H9 (cell line): ENCODE measurements around the gene AQP7. TPM values are rescaled to one million over a fixed set of nuclear protein-coding genes. Genes with fewer than 3 reads are reported as not detected.

Source experiments
- DNase-seq: peaks from one replicate; pipeline ENCODE4 v3.0.0-alpha.2; 2017
- H2AFZ ChIP-seq: one replicate; pipeline ENCODE4 v1.6.1; 2013; ENCODE audit warnings: mild to moderate bottlenecking, low read length, control low read depth, moderate library complexity
- H2AK5ac ChIP-seq: 2 replicates; pipeline ENCODE4 v1.6.1; 2013; ENCODE audit warnings: low read length, control low read depth, mixed read lengths; ENCODE audit not compliant: insufficient read length
- H2BK120ac ChIP-seq: one replicate; pipeline ENCODE4 v1.6.1; 2013; ENCODE audit warnings: low read depth, mild to moderate bottlenecking, low read length, control low read depth, inconsistent platforms; ENCODE audit not compliant: poor library complexity, severe bottlenecking
- H2BK12ac ChIP-seq: 2 replicates; pipeline ENCODE4 v1.6.1; 2013; ENCODE audit warnings: low read length, control low read depth, mixed read lengths, low read depth; ENCODE audit not compliant: insufficient read length
- H2BK15ac ChIP-seq: 2 replicates; pipeline ENCODE4 v1.6.1; 2013; ENCODE audit warnings: low read depth, low read length, control low read depth
- H2BK20ac ChIP-seq: one replicate; pipeline ENCODE4 v1.6.1; 2013; ENCODE audit warnings: low read depth, mild to moderate bottlenecking, low read length, control low read depth, inconsistent platforms; ENCODE audit not compliant: poor library complexity, severe bottlenecking
- H2BK5ac ChIP-seq: 2 replicates; pipeline ENCODE4 v1.6.1; 2013; ENCODE audit warnings: low read length, control low read depth, mixed read lengths; ENCODE audit not compliant: insufficient read length
- H3K14ac ChIP-seq: 2 replicates; pipeline ENCODE4 v1.6.1; 2013; ENCODE audit warnings: low read length, control low read depth; ENCODE audit not compliant: insufficient read depth
- H3K18ac ChIP-seq: 2 replicates; pipeline ENCODE4 v1.6.1; 2013; ENCODE audit warnings: low read depth, mild to moderate bottlenecking, mixed read lengths, low read length, control low read depth; ENCODE audit not compliant: insufficient read length
- H3K23ac ChIP-seq: 2 replicates; pipeline ENCODE4 v1.6.1; 2013; ENCODE audit warnings: low read length, control low read depth, mixed read lengths, low read depth; ENCODE audit not compliant: insufficient read length
- H3K23me2 ChIP-seq: 2 replicates; pipeline ENCODE4 v1.6.1; 2013; ENCODE audit warnings: low read depth, mild to moderate bottlenecking, mixed read lengths, low read length, control low read depth; ENCODE audit not compliant: insufficient read length, poor library complexity, severe bottlenecking
- H3K27ac ChIP-seq: 2 replicates; pipeline ENCODE4 v1.5.1; 2013; ENCODE audit warnings: low read length, control low read depth, mixed read lengths, low read depth; ENCODE audit not compliant: insufficient read length
- H3K27me3 ChIP-seq: 2 replicates; pipeline ENCODE4 v1.6.1; 2013; ENCODE audit warnings: low read length, control low read depth, inconsistent platforms; ENCODE audit not compliant: insufficient read depth
- H3K4ac ChIP-seq: 2 replicates; pipeline ENCODE4 v1.6.1; 2013; ENCODE audit warnings: low read depth, mild to moderate bottlenecking, control low read depth, inconsistent platforms, low read length, moderate library complexity
- H3K4me1 ChIP-seq: 2 replicates; pipeline ENCODE4 v1.6.1; 2013; ENCODE audit warnings: low read length, control low read depth, inconsistent platforms; ENCODE audit not compliant: insufficient read depth
- H3K4me2 ChIP-seq: 2 replicates; pipeline ENCODE4 v1.6.1; 2013; ENCODE audit warnings: low read length, control low read depth, mixed read lengths; ENCODE audit not compliant: insufficient read length, insufficient read depth
- H3K56ac ChIP-seq: 2 replicates; pipeline ENCODE4 v1.6.1; 2013; ENCODE audit warnings: low read depth, mild to moderate bottlenecking, mixed read lengths, low read length, control low read depth; ENCODE audit not compliant: insufficient read length
- H3K79me1 ChIP-seq: 2 replicates; pipeline ENCODE4 v1.6.1; 2013; ENCODE audit warnings: low read depth, mild to moderate bottlenecking, moderate library complexity, low read length, control low read depth, inconsistent platforms; ENCODE audit not compliant: insufficient read depth, poor library complexity, severe bottlenecking
- H3K79me2 ChIP-seq: 2 replicates; pipeline ENCODE4 v1.6.1; 2013; ENCODE audit warnings: low read length, control low read depth, inconsistent platforms; ENCODE audit not compliant: insufficient read depth
- H3K9ac ChIP-seq: 2 replicates; pipeline ENCODE4 v1.6.1; 2013; ENCODE audit warnings: low read length, control low read depth, mixed read lengths; ENCODE audit not compliant: insufficient read length; ENCODE audit errors: extremely low read depth
- H3K9me3 ChIP-seq: one replicate; pipeline ENCODE4 v1.6.1; 2013; ENCODE audit warnings: low read depth, low read length, inconsistent platforms; ENCODE audit not compliant: control insufficient read depth
- H3T11ph ChIP-seq: one replicate; pipeline ENCODE4 v1.6.1; 2013; ENCODE audit warnings: mild to moderate bottlenecking, low read length, control low read depth, inconsistent platforms
- H4K20me1 ChIP-seq: one replicate; pipeline ENCODE4 v1.6.1; 2013; ENCODE audit not compliant: control insufficient read depth, insufficient read length, insufficient read depth
- H4K5ac ChIP-seq: 2 replicates; pipeline ENCODE4 v1.6.1; 2013; ENCODE audit warnings: low read depth, mild to moderate bottlenecking, mixed read lengths, low read length, control low read depth; ENCODE audit not compliant: insufficient read length
- H4K8ac ChIP-seq: replicated peaks from 2 replicates; pipeline ENCODE4 v1.6.1; 2013; ENCODE audit warnings: low read length, control low read depth, mixed read lengths, low read depth; ENCODE audit not compliant: insufficient read length
- H4K91ac ChIP-seq: 2 replicates; pipeline ENCODE4 v1.6.1; 2013; ENCODE audit warnings: low read depth, mild to moderate bottlenecking, moderate library complexity, mixed read lengths, low read length, control low read depth; ENCODE audit not compliant: insufficient read length
- H3K27ac Mint-ChIP-seq, 3 experiments: 2 replicates in 2 of 3; 3 replicates in 1 of 3; pipeline ENCODE4 v1.8.0; 2020 to 2021; ENCODE audit warnings: mixed read lengths in 3 of 3, mild to moderate bottlenecking in 1 of 3, moderate library complexity in 1 of 3
- H3K27me3 Mint-ChIP-seq: 2 replicates; pipeline ENCODE4 v1.8.0; 2021; ENCODE audit warnings: low read depth, mild to moderate bottlenecking, moderate library complexity, mixed read lengths
- H3K36me3 Mint-ChIP-seq, 3 experiments: 2 replicates in 2 of 3; 3 replicates in 1 of 3; pipeline ENCODE4 v1.8.0; 2020 to 2021; ENCODE audit warnings: low read depth in 3 of 3, mixed read lengths in 3 of 3; ENCODE audit not compliant: insufficient read depth in 1 of 3
- H3K4me1 Mint-ChIP-seq, 2 experiments: 2 replicates each; pipeline ENCODE4 v1.8.0; 2020; ENCODE audit warnings: mixed read lengths in 2 of 2
- H3K4me3 Mint-ChIP-seq, 2 experiments: 2 replicates in 1 of 2; 3 replicates in 1 of 2; pipeline ENCODE4 v1.8.0; 2020 to 2021; ENCODE audit warnings: mild to moderate bottlenecking in 2 of 2, mixed read lengths in 2 of 2, moderate library complexity in 1 of 2
- H3K9me3 Mint-ChIP-seq, 2 experiments: 2 replicates in 1 of 2; 3 replicates in 1 of 2; pipeline ENCODE4 v1.8.0; 2020; ENCODE audit warnings: mild to moderate bottlenecking in 2 of 2, mixed read lengths in 2 of 2, moderate library complexity in 1 of 2
- CTCF ChIP-seq: fragments of 200-600 bp; sonication (generic); conservative IDR thresholded peaks from 3 replicates; pipeline ENCODE4 v1.8.0; 2021; ENCODE audit warnings: antibody characterized with exemption, mild to moderate bottlenecking
- WGBS: extraction: QIAGEN DNeasy Blood & Tissue Kit; methylation state at CpG from one replicate; pipeline ENCODE4 v1.1.7; 2013; ENCODE audit warnings: missing lambda C conversion rate, low lambda C conversion rate, mixed read lengths; ENCODE audit not compliant: insufficient read length; ENCODE audit errors: extremely low coverage; 5-methylcytosine and 5-hydroxymethylcytosine counted together
- total RNA-seq: library from RNA; stranded (reverse); gene quantifications from 2 replicates; pipeline ENCODE4 v1.2.1, GENCODE V29; 2021

The AQP7 gene
- total RNA-seq, 1 experiment from 2014 or later = not detected

DNA sequence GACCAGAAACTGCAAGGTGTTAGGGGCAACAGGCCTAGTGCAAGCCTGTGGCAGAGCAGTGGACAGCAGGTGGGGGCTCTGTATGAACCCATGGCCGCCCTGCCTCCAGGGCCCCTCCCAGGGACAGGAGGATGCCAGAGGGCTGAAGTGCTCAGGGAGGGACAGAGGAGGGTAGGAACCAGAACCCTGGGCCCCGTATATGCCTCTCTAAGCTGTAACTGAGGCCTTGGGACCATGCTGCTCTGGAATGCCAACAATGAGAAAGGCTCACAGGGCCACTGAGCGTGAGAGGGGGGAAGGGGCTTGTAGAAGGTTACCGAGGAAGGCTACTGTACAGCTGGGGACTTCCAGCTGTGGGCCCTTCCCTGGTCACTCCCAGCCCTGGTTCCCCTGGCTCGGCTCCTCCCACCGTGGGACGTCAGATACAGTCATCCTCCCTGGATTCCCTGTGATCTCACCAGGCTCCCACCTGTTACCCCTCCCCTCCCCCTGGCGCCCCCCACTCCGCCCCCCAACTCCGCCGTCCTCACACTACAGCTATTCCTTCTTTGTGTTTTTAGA is 21.1 kb downstream of the AQP7 start:
- no peak overlapping the region for H2AK5ac ChIP-seq
- no peak for TF ChIP-seq CTCF
- peak overlapping the region; percentile 55 for H3K18ac ChIP-seq
- Mint-ChIP-seq H3K36me3 (no peaks in the 10 kb centered on the region), H3K27ac (peak overlapping the region; percentile 74 to 94 (median 82); a peak in 6 of 7 replicates), H3K4me3 (peak overlapping the region in 1 of 2 experiments; percentile 46; a peak in 1 of 5 replicates), H3K27me3 (no peaks in the 10 kb centered on the region; the same call in 1 of the 2 replicates), H3K4me1 (peaks cover 17 to 34% of the 10 kb centered on the region in 2 experiments), H3K9me3 (no peaks in the 10 kb centered on the region)
- H2BK120ac ChIP-seq = no peak overlapping the region
- peak overlapping the region; percentile 72; the same call in 1 of the 2 replicates for H3K14ac ChIP-seq
- H3K27me3 ChIP-seq = no peaks in the 10 kb centered on the region
- H3K23me2 ChIP-seq = no peaks in the 10 kb centered on the region
- no peak overlapping the region for H4K91ac ChIP-seq
- no peak overlapping the region for H2AFZ ChIP-seq
- H3K9me3 ChIP-seq = no peaks in the 10 kb centered on the region
- no peak overlapping the region for H3K4me2 ChIP-seq
- H4K8ac ChIP-seq = no peak overlapping the region
- H3K9ac ChIP-seq = no peak overlapping the region
- no peak overlapping the region for H2BK12ac ChIP-seq
- no peaks in the 10 kb centered on the region for H4K20me1 ChIP-seq
- peaks cover 4% of the 10 kb centered on the region; the same call in 1 of the 2 replicates for H3K4me1 ChIP-seq
- H3T11ph ChIP-seq = no peak overlapping the region
- H4K5ac ChIP-seq = no peak overlapping the region
- no peak overlapping the region for H2BK15ac ChIP-seq
- no peak overlapping the region for H2BK5ac ChIP-seq
- no peak overlapping the region for H2BK20ac ChIP-seq
- no peak overlapping the region for H3K56ac ChIP-seq
- no peak overlapping the region for H3K27ac ChIP-seq
- H3K4ac ChIP-seq = no peak overlapping the region
- DNase-seq = peak; percentile 89
- WGBS = no CpG with 5 or more reads among the region's 11 CpGs
- no peaks in the 10 kb centered on the region for H3K79me1 ChIP-seq
- no peaks in the 10 kb centered on the region for H3K79me2 ChIP-seq
- H3K23ac ChIP-seq = no peak overlapping the region
